Mesenchymal stem cell (in vitro differentiated cells and primary cell): ENCODE measurements around the gene ZC3H4.

Experiments
- DNase-seq: peaks from one replicate; pipeline ENCODE4 v3.0.0-alpha.2; 2013
- H2AFZ ChIP-seq: one replicate; pipeline ENCODE4 v1.6.1; 2013; ENCODE audit warnings: low read depth, mild to moderate bottlenecking, control low read depth, inconsistent platforms, low read length, moderate library complexity
- H2AK5ac ChIP-seq: 2 replicates; pipeline ENCODE4 v1.6.1; 2013; ENCODE audit warnings: low read length, moderate library complexity, mild to moderate bottlenecking, inconsistent platforms; ENCODE audit not compliant: severe bottlenecking
- H2BK120ac ChIP-seq: one replicate; pipeline ENCODE4 v1.6.1; 2013; ENCODE audit warnings: low read depth, mild to moderate bottlenecking, inconsistent platforms, low read length, moderate library complexity
- H2BK12ac ChIP-seq, 2 experiments: one replicate each; pipeline ENCODE4 v1.6.1; 2013; ENCODE audit warnings: inconsistent platforms in 2 of 2, low read length in 2 of 2, mild to moderate bottlenecking in 2 of 2, moderate library complexity in 2 of 2, control low read depth in 1 of 2
- H2BK15ac ChIP-seq: one replicate; pipeline ENCODE4 v1.6.1; 2013; ENCODE audit warnings: mild to moderate bottlenecking, low read depth, inconsistent platforms; ENCODE audit not compliant: poor library complexity, severe bottlenecking
- H2BK5ac ChIP-seq: 2 replicates; pipeline ENCODE4 v1.6.1; 2013; ENCODE audit warnings: low read depth, mild to moderate bottlenecking, low read length, control low read depth, inconsistent platforms; ENCODE audit not compliant: poor library complexity, severe bottlenecking
- H3K14ac ChIP-seq, 2 experiments: one replicate each; pipeline ENCODE4 v1.6.1; 2013; ENCODE audit warnings: inconsistent platforms in 2 of 2, low read length in 2 of 2, control low read depth in 1 of 2, mild to moderate bottlenecking in 1 of 2, moderate library complexity in 1 of 2
- H3K18ac ChIP-seq, 2 experiments: one replicate each; pipeline ENCODE4 v1.6.1; 2013; ENCODE audit warnings: inconsistent platforms in 2 of 2, low read length in 2 of 2, control low read depth in 1 of 2, low read depth in 1 of 2, mild to moderate bottlenecking in 1 of 2
- H3K23ac ChIP-seq, 2 experiments: one replicate each; pipeline ENCODE4 v1.6.1; 2013; ENCODE audit warnings: inconsistent platforms in 2 of 2, low read length in 2 of 2, mild to moderate bottlenecking in 2 of 2, moderate library complexity in 2 of 2, control low read depth in 1 of 2
- H3K27ac ChIP-seq: 2 replicates; pipeline ENCODE4 v1.5.1; 2013; ENCODE audit warnings: mild to moderate bottlenecking, moderate library complexity, low read length, control low read depth, inconsistent platforms; ENCODE audit not compliant: poor library complexity, severe bottlenecking
- H3K27me3 ChIP-seq, 2 experiments: 2 replicates each; pipeline versions ENCODE4 v1.6.1 to v1.7.0; 2013; ENCODE audit warnings: low read length in 2 of 2, mild to moderate bottlenecking in 2 of 2, moderate library complexity in 2 of 2, control low read depth in 1 of 2, inconsistent platforms in 1 of 2; ENCODE audit not compliant: control insufficient read depth in 1 of 2, insufficient read depth in 1 of 2
- H3K36me3 ChIP-seq, 2 experiments: 2 replicates each; pipeline versions ENCODE4 v1.6.1 to v1.7.0; 2013; ENCODE audit warnings: low read length in 2 of 2, control low read depth in 1 of 2, inconsistent platforms in 1 of 2, low read depth in 1 of 2, mild to moderate bottlenecking in 1 of 2; ENCODE audit not compliant: insufficient read depth in 2 of 2, control insufficient read depth in 1 of 2
- H3K4ac ChIP-seq, 2 experiments: one replicate each; pipeline ENCODE4 v1.6.1; 2013; ENCODE audit warnings: inconsistent platforms in 2 of 2, low read length in 2 of 2, mild to moderate bottlenecking in 2 of 2, moderate library complexity in 2 of 2, control low read depth in 1 of 2, low read depth in 1 of 2
- H3K4me1 ChIP-seq: 2 replicates; pipeline ENCODE4 v1.6.1; 2013; ENCODE audit warnings: low read depth, low read length, control low read depth; ENCODE audit not compliant: control insufficient read depth, insufficient read depth
- H3K4me2 ChIP-seq: 2 replicates; pipeline ENCODE4 v1.6.1; 2013; ENCODE audit warnings: low read length, mild to moderate bottlenecking, inconsistent platforms; ENCODE audit not compliant: poor library complexity, severe bottlenecking
- H3K4me3 ChIP-seq, 2 experiments: 2 replicates each; pipeline versions ENCODE4 v1.5.1 to v1.7.0; 2013; ENCODE audit warnings: low read length in 2 of 2, mild to moderate bottlenecking in 2 of 2, control low read depth in 1 of 2, low read depth in 1 of 2; ENCODE audit not compliant: insufficient read depth in 1 of 2
- H3K79me1 ChIP-seq: replicated peaks from 2 replicates; pipeline ENCODE4 v1.6.1; 2013; ENCODE audit warnings: mild to moderate bottlenecking, control low read depth, low read length, inconsistent platforms; ENCODE audit not compliant: poor library complexity, severe bottlenecking
- H3K9ac ChIP-seq: 2 replicates; pipeline ENCODE4 v1.7.0; 2013; ENCODE audit warnings: mild to moderate bottlenecking, low read length, moderate library complexity
- H3K9me3 ChIP-seq: 2 replicates; pipeline ENCODE4 v1.7.0; 2013; ENCODE audit warnings: mild to moderate bottlenecking, low read length; ENCODE audit not compliant: control insufficient read depth
- H4K8ac ChIP-seq: one replicate; pipeline ENCODE4 v1.6.1; 2013; ENCODE audit warnings: inconsistent platforms, mild to moderate bottlenecking, low read length, moderate library complexity
- H4K91ac ChIP-seq: one replicate; pipeline ENCODE4 v1.6.1; 2013; ENCODE audit warnings: mild to moderate bottlenecking, low read length, inconsistent platforms
- WGBS: methylation state at CpG from one replicate; pipeline ENCODE4 v1.1.7; 2013; ENCODE audit warnings: mixed read lengths; 5-methylcytosine and 5-hydroxymethylcytosine counted together

Gene ZC3H4

GRCh38 chr19:47024502-47024901, 89.1 kb downstream of the ZC3H4 start:
- WGBS, result 76% methylated on average over 5 of the region's 5 CpGs

GRCh38 chr19:47023448-47023794, 90.2 kb downstream of the ZC3H4 start:
- Histone ChIP-seq H3K4ac (no peak overlapping the region), H3K4me2 (no peak overlapping the region), H2AFZ (no peak overlapping the region), H3K27me3 (peaks cover 67 to 80% of the 10 kb centered on the region in 2 experiments), H3K14ac (peak overlapping the region in 1 of 2 experiments; percentile 30), H3K4me1 (peaks cover 33% of the 10 kb centered on the region), H3K79me1 (no peaks in the 10 kb centered on the region), H3K23ac (no peak overlapping the region), H3K18ac (no peak overlapping the region), H2AK5ac (no peak overlapping the region), H2BK15ac (no peak overlapping the region), H3K27ac (no peak overlapping the region), H3K9me3 (no peaks in the 10 kb centered on the region), H3K9ac (no peak overlapping the region), H4K91ac (no peak overlapping the region), H2BK120ac (no peak overlapping the region), H3K36me3 (no peaks in the 10 kb centered on the region), H2BK5ac (no peak overlapping the region), H4K8ac (no peak overlapping the region), H3K4me3 (no peak overlapping the region), H2BK12ac (no peak overlapping the region)
- WGBS, result 34% methylated on average over 7 of the region's 7 CpGs
- no peak for DNase-seq

More at GRCh38 chr19:47024502-47024901, 89.1 kb downstream of the ZC3H4 start:
- H2AK5ac ChIP-seq, result no peak overlapping the region
- no peaks in the 10 kb centered on the region for H3K79me1 ChIP-seq
- H2BK120ac ChIP-seq, result no peak overlapping the region
- no peak overlapping the region for H3K4me3 ChIP-seq
- peaks cover 66 to 79% of the 10 kb centered on the region in 2 experiments for H3K27me3 ChIP-seq
- no peak overlapping the region for H3K4ac ChIP-seq
- no peak overlapping the region for H2AFZ ChIP-seq
- H3K4me2 ChIP-seq, result no peak overlapping the region
- no peak overlapping the region for H3K14ac ChIP-seq
- no peak for DNase-seq
- no peak overlapping the region for H3K23ac ChIP-seq
- no peak overlapping the region for H2BK15ac ChIP-seq
- H3K18ac ChIP-seq, result no peak overlapping the region
- H4K8ac ChIP-seq, result no peak overlapping the region
- no peak overlapping the region for H2BK12ac ChIP-seq
- no peaks in the 10 kb centered on the region for H3K36me3 ChIP-seq
- H3K9ac ChIP-seq, result no peak overlapping the region
- H2BK5ac ChIP-seq, result no peak overlapping the region
- no peak overlapping the region for H4K91ac ChIP-seq
- H3K9me3 ChIP-seq, result no peaks in the 10 kb centered on the region
- H3K4me1 ChIP-seq, result peaks cover 30% of the 10 kb centered on the region
- no peak overlapping the region for H3K27ac ChIP-seq

GRCh38 chr19:47022541-47023447, 90.8 kb downstream of the ZC3H4 start:
- Histone ChIP-seq H2AFZ (no peak overlapping the region), H3K4me2 (no peak overlapping the region), H3K4ac (no peak overlapping the region), H3K79me1 (no peaks in the 10 kb centered on the region), H3K27ac (no peak overlapping the region), H3K9ac (no peak overlapping the region), H4K8ac (no peak overlapping the region), H4K91ac (no peak overlapping the region), H3K14ac (peak overlapping the region in 1 of 2 experiments; percentile 30), H2BK15ac (no peak overlapping the region), H3K27me3 (peaks cover 62 to 73% of the 10 kb centered on the region in 2 experiments), H2AK5ac (no peak overlapping the region), H3K4me1 (peaks cover 31% of the 10 kb centered on the region), H3K23ac (no peak overlapping the region), H3K4me3 (no peak overlapping the region), H2BK5ac (no peak overlapping the region), H3K36me3 (no peaks in the 10 kb centered on the region), H2BK120ac (no peak overlapping the region), H2BK12ac (no peak overlapping the region), H3K9me3 (no peaks in the 10 kb centered on the region), H3K18ac (no peak overlapping the region)
- no peak for DNase-seq
- 18% methylated on average over 27 of the region's 33 CpGs for WGBS

GRCh38 chr19:47022140-47022536, 91.4 kb downstream of the ZC3H4 start:
- H3K23ac ChIP-seq, result no peak overlapping the region
- no peak for DNase-seq
- peaks cover 58 to 68% of the 10 kb centered on the region in 2 experiments for H3K27me3 ChIP-seq
- no peaks in the 10 kb centered on the region for H3K36me3 ChIP-seq
- no peak overlapping the region for H3K4me3 ChIP-seq
- no peak overlapping the region for H4K91ac ChIP-seq
- H3K4ac ChIP-seq, result no peak overlapping the region
- no peak overlapping the region for H2BK12ac ChIP-seq
- H2BK15ac ChIP-seq, result no peak overlapping the region
- H2BK120ac ChIP-seq, result no peak overlapping the region
- no peak overlapping the region for H2BK5ac ChIP-seq
- H3K18ac ChIP-seq, result no peak overlapping the region
- no peak overlapping the region for H3K9ac ChIP-seq
- H2AFZ ChIP-seq, result no peak overlapping the region
- peaks cover 31% of the 10 kb centered on the region for H3K4me1 ChIP-seq
- H2AK5ac ChIP-seq, result no peak overlapping the region
- H3K27ac ChIP-seq, result no peak overlapping the region
- no peaks in the 10 kb centered on the region for H3K9me3 ChIP-seq
- no peak overlapping the region for H4K8ac ChIP-seq
- 71% methylated on average over 14 of the region's 14 CpGs for WGBS
- H3K4me2 ChIP-seq, result no peak overlapping the region
- no peak overlapping the region for H3K14ac ChIP-seq
- H3K79me1 ChIP-seq, result no peaks in the 10 kb centered on the region
